Thyroid gland (tissue), 4 donors: ENCODE measurements around the gene GAS2L1. TPM values are rescaled to one million over a fixed set of nuclear protein-coding genes. Genes with fewer than 3 reads are reported as not detected.
A peak's percentile ranks its signal among the peaks of the same experiment; 100 is the strongest.

Experiments used
- DNase-seq, 2 donors: peaks; one replicate each; pipeline ENCODE4 v3.0.0-alpha.2; 2019
- H3K27ac ChIP-seq, 3 donors: fragments of 200-600 bp; sonication (generic); 1 replicate in 2 of 3; 2 replicates in 1 of 3; pipeline ENCODE4 v1.5.1; 2016 to 2019; ENCODE audit warnings: mild to moderate bottlenecking in 1 of 3, moderate library complexity in 1 of 3
- H3K27me3 ChIP-seq: fragments of 200-600 bp; sonication (generic); one replicate; pipeline ENCODE4 v1.5.1; 2019
- H3K36me3 ChIP-seq, 2 donors: fragments of 200-600 bp; sonication (generic); one replicate each; pipeline ENCODE4 v1.5.1; 2016 to 2019
- H3K4me1 ChIP-seq, 2 donors: fragments of 200-600 bp; sonication (generic); one replicate each; pipeline ENCODE4 v1.5.1; 2017 to 2019
- H3K4me3 ChIP-seq, 3 donors: fragments of 200-600 bp; sonication (generic); replicated peaks in 1 of 3; 1 replicate in 2 of 3; 2 replicates in 1 of 3; pipeline ENCODE4 v1.5.1; 2016; ENCODE audit warnings: mild to moderate bottlenecking in 1 of 3
- H3K9me3 ChIP-seq: fragments of 200-600 bp; sonication (generic); one replicate; pipeline ENCODE4 v1.5.1; 2017
- POLR2A ChIP-seq, 2 donors: fragments of 450-650 bp; IDR thresholded peaks; one replicate each; pipeline ENCODE4 v1.6.1; 2017; ENCODE audit warnings: antibody characterized with exemption in 2 of 2, mild to moderate bottlenecking in 2 of 2, moderate library complexity in 1 of 2
- WGBS, 2 donors: methylation state at CpG; one replicate each; pipeline ENCODE4 v1.1.5; 2017; 5-methylcytosine and 5-hydroxymethylcytosine counted together
- intact Hi-C: fragments of 100-400 bp; cut with DNase I; formaldehyde crosslinking; loops from one replicate; pipeline ENCODE4 v1.15.1; 2023
- total RNA-seq, 4 donors: library from RNA; depleted of rRNA; stranded (reverse); fragments of >200 nt; gene quantifications; one replicate each; pipeline ENCODE4 v1.2.3, GENCODE V29; 2016
- TF ChIP-seq, protein P1 (sequence below), 6 experiments: fragments of 200-600 bp in 3 of 6; fragments of 450-650 bp in 3 of 6; sonication (generic) in 3 of 6; IDR thresholded peaks; one replicate each; pipeline ENCODE4 v1.5.1; 2016 to 2019; ENCODE audit warnings: antibody characterized with exemption in 6 of 6, mild to moderate bottlenecking in 2 of 6, inconsistent platforms in 1 of 6, moderate library complexity in 1 of 6

Gene GAS2L1
- total RNA-seq, 4 donors from 2014 or later: 9.3 to 22.2 (median 15.7) TPM

DNA sequence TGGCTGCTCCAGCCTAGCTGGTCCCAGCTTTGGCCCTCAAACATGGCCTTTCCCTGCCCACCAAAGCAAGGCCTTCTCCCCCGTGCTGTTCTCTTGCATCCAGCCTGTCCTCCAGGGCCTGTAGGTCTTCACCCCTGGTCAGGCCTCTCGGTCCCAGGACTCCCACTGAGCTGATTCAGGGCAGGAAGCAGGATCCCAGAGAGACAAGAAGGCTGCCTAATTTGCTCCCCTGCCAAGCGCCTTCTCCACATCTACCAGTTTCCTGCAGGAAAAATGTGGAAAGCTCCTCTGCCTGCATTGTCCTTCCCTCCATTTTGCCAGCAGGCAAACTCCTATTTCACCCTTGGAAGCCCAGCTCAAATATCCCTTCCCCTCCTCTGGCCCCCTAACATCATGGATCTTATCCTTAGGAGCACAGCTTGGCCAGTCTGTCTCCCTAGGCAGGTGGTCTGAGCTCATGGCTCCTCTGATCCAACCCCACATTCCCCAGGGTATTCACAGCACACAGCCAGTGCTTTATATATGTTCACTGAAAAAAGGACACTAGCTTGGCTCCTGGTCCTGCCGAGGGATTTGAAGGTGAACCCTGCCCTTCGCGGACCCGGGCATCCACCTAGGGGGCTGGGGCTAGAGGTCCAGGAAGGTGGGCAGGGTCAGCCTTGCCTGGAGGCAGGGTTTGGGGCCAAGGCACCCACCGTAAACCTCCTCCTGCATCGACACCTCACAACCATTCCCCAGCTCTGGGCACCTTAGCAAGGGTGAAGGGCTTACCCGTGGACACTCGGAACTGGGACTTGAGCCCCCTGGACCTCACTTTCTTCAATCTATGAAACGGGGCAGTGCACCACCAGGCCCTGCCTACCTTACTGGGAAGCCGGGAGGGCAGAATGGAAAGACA, 39.6 kb upstream of the GAS2L1 start:
- DNase-seq: no peak
- no peaks in the 10 kb centered on the region for H3K27me3 ChIP-seq
- 25 to 36% methylated on average over 7 to 11 of the region's 13 CpGs for whole genome bisulfite sequencing, 2 donors
- H3K36me3 ChIP-seq: peaks cover 7 to 13% of the 10 kb centered on the region in 2 donors
- intact Hi-C loops: no loop called here
- no peak for TF ChIP-seq POLR2A (IDR thresholded peaks at IDR 0.05)
- TF ChIP-seq, protein P1, sequence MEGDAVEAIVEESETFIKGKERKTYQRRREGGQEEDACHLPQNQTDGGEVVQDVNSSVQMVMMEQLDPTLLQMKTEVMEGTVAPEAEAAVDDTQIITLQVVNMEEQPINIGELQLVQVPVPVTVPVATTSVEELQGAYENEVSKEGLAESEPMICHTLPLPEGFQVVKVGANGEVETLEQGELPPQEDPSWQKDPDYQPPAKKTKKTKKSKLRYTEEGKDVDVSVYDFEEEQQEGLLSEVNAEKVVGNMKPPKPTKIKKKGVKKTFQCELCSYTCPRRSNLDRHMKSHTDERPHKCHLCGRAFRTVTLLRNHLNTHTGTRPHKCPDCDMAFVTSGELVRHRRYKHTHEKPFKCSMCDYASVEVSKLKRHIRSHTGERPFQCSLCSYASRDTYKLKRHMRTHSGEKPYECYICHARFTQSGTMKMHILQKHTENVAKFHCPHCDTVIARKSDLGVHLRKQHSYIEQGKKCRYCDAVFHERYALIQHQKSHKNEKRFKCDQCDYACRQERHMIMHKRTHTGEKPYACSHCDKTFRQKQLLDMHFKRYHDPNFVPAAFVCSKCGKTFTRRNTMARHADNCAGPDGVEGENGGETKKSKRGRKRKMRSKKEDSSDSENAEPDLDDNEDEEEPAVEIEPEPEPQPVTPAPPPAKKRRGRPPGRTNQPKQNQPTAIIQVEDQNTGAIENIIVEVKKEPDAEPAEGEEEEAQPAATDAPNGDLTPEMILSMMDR (IDR thresholded peaks at IDR 0.05): no peak
- H3K4me1 ChIP-seq: peaks cover 32 to 33% of the 10 kb centered on the region in 2 donors
- peak overlapping the region; percentile 95 to 98 (median 98) for H3K27ac ChIP-seq
- H3K9me3 ChIP-seq: no peaks in the 10 kb centered on the region
- peak overlapping the region; percentile 49 to 92 (median 78) for H3K4me3 ChIP-seq

DNA sequence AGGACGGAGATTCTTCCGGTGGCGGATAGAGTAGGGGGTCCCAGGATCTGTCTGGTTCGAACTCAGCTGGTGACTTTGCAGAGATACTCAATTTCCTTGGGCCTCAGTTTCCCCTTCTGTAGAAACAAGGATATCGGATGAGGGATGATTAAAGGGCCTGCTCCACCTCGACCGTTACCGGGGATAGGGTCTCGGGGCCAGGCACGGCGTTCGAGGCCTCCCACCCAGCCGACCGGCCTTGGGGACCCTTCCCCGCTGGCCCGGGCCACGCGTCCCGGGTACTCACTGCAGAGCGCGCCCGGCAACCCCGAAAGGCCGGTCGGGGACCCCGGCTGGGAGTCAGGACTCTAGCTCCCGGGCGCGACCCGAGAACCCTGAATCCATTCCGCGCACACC, 39.0 kb upstream of the GAS2L1 start:
- DNase-seq: no peak
- peak overlapping the region; percentile 49 to 92 (median 78) for H3K4me3 ChIP-seq
- H3K36me3 ChIP-seq: peaks cover 10 to 15% of the 10 kb centered on the region in 2 donors
- no peaks in the 10 kb centered on the region for H3K9me3 ChIP-seq
- WGBS, 2 donors: 0% methylated on average over 9 to 21 of the region's 32 CpGs
- intact Hi-C loops: no loop called here
- TF ChIP-seq POLR2A (IDR thresholded peaks at IDR 0.05): peak in 1 of 2 donors; percentile 21
- TF ChIP-seq, protein P1 (IDR thresholded peaks at IDR 0.05): peak in 1 of 6 experiments; percentile 8
- H3K27me3 ChIP-seq: no peaks in the 10 kb centered on the region
- peaks cover 32 to 40% of the 10 kb centered on the region in 2 donors for H3K4me1 ChIP-seq
- peak overlapping the region; percentile 95 to 98 (median 98) for H3K27ac ChIP-seq

DNA sequence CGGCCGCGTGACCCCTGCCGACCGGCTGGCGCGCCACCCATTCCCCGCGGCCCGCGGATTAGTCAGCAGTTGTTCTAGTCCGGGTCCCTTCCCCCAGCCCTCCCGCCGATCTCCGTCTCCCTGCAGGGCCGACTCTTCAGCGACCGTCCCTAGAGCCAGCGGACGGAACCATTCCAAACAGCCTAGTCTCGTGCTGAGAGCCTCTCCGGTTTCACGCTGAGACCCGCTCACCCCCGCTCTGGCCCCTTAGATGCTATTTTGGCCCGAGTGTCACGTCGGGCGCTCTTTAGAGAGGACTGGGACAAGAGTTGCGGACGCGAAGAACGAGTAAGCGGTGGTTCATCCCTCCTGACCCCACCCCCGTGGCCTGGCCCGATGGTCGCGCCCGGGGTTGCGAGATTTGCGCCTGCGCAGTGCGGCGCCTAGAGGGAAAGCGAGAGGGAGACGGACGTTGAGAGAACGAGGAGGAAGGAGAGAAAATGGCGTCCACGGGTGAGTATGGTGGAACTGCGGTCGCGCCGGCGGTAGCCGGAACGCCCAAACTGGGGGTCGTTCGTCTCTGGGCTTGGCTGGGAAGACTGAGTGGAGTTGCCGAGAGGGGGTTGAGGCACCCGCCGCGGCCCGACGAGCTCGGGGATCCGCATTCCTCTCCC, 38.5 kb upstream of the GAS2L1 start, which contains the start of the genes EWSR1 and RHBDD3:
Gene EWSR1 (plus strand): TSS at position 411 of the 653 bp plus-strand sequence. CDS start 69 bp downstream, at position 480.
Gene RHBDD3 (minus strand): TSS at position 124 of the 653 bp plus-strand sequence. CDS start 2,355 bp downstream, outside the sequence.
- H3K4me3 ChIP-seq: peak within 1 kb of the TSS; percentile 49 to 92 (median 78)
- H3K9me3 ChIP-seq: no peaks in the 10 kb centered on the region
- DNase-seq: peak; percentile 96 to 98
- no peaks in the 10 kb centered on the region for H3K27me3 ChIP-seq
- peak within 1 kb of the TSS; percentile 95 to 98 (median 98) for H3K27ac ChIP-seq
- H3K4me1 ChIP-seq: peaks cover 34 to 44% of the 10 kb centered on the region in 2 donors
- intact Hi-C loops: no loop called here
- H3K36me3 ChIP-seq: peaks cover 15 to 20% of the 10 kb centered on the region in 2 donors
- WGBS, 2 donors: 0 to 1% methylated on average over 47 to 58 of the region's 67 CpGs
- peak; percentile 67 to 82 for TF ChIP-seq POLR2A (IDR thresholded peaks at IDR 0.05)
- TF ChIP-seq, protein P1 (IDR thresholded peaks at IDR 0.05): peak in 1 of 6 experiments; percentile 39

DNA sequence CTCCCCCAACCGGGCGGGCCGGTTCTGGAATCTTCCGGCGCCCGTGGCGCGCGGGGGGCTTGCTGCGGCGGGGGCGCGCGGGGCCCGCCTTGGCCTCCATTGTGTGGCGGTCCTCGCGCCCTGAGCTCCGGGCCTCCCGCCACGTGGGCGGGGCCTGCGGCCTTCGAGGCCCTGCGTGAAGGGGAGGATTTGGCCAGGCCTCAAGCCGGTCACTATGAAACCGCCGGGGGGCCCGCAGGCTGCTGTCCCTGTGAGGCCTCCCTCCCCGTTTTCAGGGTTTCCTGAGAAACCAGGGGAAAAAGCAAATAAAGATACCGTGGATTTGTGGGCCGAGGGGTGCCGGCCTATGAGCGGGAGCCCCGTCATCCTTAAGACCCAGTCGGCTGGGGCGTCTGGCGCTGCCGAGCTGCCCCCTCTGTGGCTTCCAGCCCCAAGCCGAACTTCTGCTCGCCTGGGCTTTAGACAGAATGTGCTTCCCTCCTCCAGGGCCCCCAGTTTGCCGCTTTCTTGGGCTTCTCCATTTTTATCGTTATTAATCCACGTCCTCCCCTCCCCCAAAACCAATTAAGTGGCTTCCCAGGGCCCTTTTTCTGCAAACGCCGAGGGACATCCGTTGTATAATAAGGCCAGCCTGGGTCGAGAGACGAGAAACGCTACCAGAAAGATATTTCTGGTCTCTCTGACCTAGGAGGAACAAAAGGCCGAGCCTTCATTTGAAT, 37.8 kb upstream of the GAS2L1 start:
- Histone ChIP-seq H3K4me1 (peaks cover 35 to 44% of the 10 kb centered on the region in 2 donors), H3K36me3 (peaks cover 21 to 26% of the 10 kb centered on the region in 2 donors), H3K27me3 (no peaks in the 10 kb centered on the region), H3K9me3 (no peaks in the 10 kb centered on the region), H3K27ac (peak overlapping the region; percentile 95 to 98 (median 98)), H3K4me3 (peak overlapping the region; percentile 49 to 92 (median 78))
- no peak for TF ChIP-seq POLR2A (IDR thresholded peaks at IDR 0.05)
- TF ChIP-seq, protein P1 (IDR thresholded peaks at IDR 0.05): no peak
- 0% methylated on average over 13 to 24 of the region's 51 CpGs for WGBS, 2 donors
- intact Hi-C loops: no loop called here
- DNase-seq: peak; percentile 51 to 57
